GM12878 (cell line): ENCODE data around the gene EFNA3. TPM values are rescaled to one million over a fixed set of nuclear protein-coding genes. Genes with fewer than 3 reads are reported as not detected.

Experiments
- ATAC-seq: fragments of 200-7000 bp; cut with Tn5 transposase; 3 replicates; pipeline ENCODE4 v1.9.1; 2020; ENCODE audit warnings: mild to moderate bottlenecking, moderate library complexity
- BruUV-seq: library from RNA; stranded (reverse); fragments of 400-500 nt; replicated peaks from 2 replicates; lab custom pipeline; 2021; lab: Mats Ljungman, UMichigan
- CTCF ChIA-PET: fragments of 300-600 bp; sonication (Branson Sonifier 250); formaldehyde crosslinking; extraction: SDS; loops from one replicate; lab custom pipeline; 2021; ENCODE audit warnings: inconsistent platforms; lab: Yijun Ruan, JAX
- POLR2A ChIA-PET: fragments of 350-600 bp; formaldehyde crosslinking; extraction: SDS; loops from one replicate; lab custom pipeline; 2021; ENCODE audit warnings: inconsistent platforms; lab: Charles Lee
- RAD21 ChIA-PET: fragments of 300-600 bp; sonication (Branson Sonifier 250); formaldehyde crosslinking; loops from one replicate; lab custom pipeline; 2023; ENCODE audit warnings: antibody characterized with exemption; ENCODE audit not compliant: unreplicated experiment; lab: Charles Lee
- SMC1A ChIA-PET: fragments of 300-600 bp; sonication (Branson Sonifier 250); formaldehyde crosslinking; loops from one replicate; lab custom pipeline; 2023; ENCODE audit not compliant: unreplicated experiment, uncharacterized antibody; lab: Charles Lee
- DNase-seq: peaks from one replicate; pipeline ENCODE4 v3.0.0-alpha.2; 2011; ENCODE audit warnings: low read depth, low spot score
- FAIRE-seq: peaks from 3 replicates; lab custom pipeline; 2011; peaks lifted over from hg19 to GRCh38; lab: Jason Lieb, UNC
- H2AFZ ChIP-seq: 2 replicates; pipeline ENCODE4 v1.6.0; 2011; ENCODE audit warnings: low read depth, low read length, control low read depth; ENCODE audit not compliant: control insufficient read depth
- H3K27ac ChIP-seq: 2 replicates; pipeline ENCODE4 v1.5.1; 2011; ENCODE audit warnings: control low read depth; ENCODE audit not compliant: control insufficient read depth, insufficient read depth
- H3K27me3 ChIP-seq, 2 experiments: replicated peaks in 1 of 2; 2 replicates each; pipeline versions ENCODE4 v1.6.0 to v1.6.1; 2011; ENCODE audit warnings: low read length in 1 of 2; ENCODE audit not compliant: control insufficient read depth in 2 of 2, insufficient read depth in 2 of 2
- H3K36me3 ChIP-seq, 2 experiments: 2 replicates each; pipeline ENCODE4 v1.5.1; 2011; ENCODE audit warnings: low read length in 1 of 2; ENCODE audit not compliant: control insufficient read depth in 2 of 2, insufficient read depth in 2 of 2
- H3K4me1 ChIP-seq: 2 replicates; pipeline ENCODE4 v1.6.1; 2011; ENCODE audit warnings: mild to moderate bottlenecking, low read length, moderate library complexity, mixed read lengths; ENCODE audit not compliant: control insufficient read depth, insufficient read depth
- H3K4me2 ChIP-seq: 2 replicates; pipeline ENCODE4 v1.6.0; 2011; ENCODE audit warnings: control low read depth; ENCODE audit not compliant: control insufficient read depth, insufficient read depth
- H3K4me3 ChIP-seq: fragments of 200-600 bp; sonication (generic); 2 replicates; pipeline ENCODE4 v1.5.1; 2016
- H3K79me2 ChIP-seq: 2 replicates; pipeline ENCODE4 v1.6.0; 2011; ENCODE audit warnings: low read length; ENCODE audit not compliant: control insufficient read depth, insufficient read depth
- H3K9ac ChIP-seq: 2 replicates; pipeline ENCODE4 v1.8.0; 2011; ENCODE audit warnings: low read length, control low read depth, mixed read lengths; ENCODE audit not compliant: control insufficient read depth, insufficient read depth
- H3K9me3 ChIP-seq: replicated peaks from 3 replicates; pipeline ENCODE4 v1.5.1; 2011; ENCODE audit warnings: mild to moderate bottlenecking, low read length; ENCODE audit not compliant: control insufficient read depth, insufficient read depth
- H4K20me1 ChIP-seq: 2 replicates; pipeline ENCODE4 v1.6.0; 2011; ENCODE audit not compliant: control insufficient read depth, insufficient read depth
- CHD4 ChIP-seq: fragments of 200-600 bp; sonication (generic); IDR thresholded peaks from 2 replicates; pipeline ENCODE4 v1.6.1; 2016; ENCODE audit warnings: mild to moderate bottlenecking
- IKZF1 ChIP-seq: fragments of 450-650 bp; conservative IDR thresholded peaks from 2 replicates; pipeline ENCODE4 v1.6.1; 2017; ENCODE audit warnings: antibody characterized with exemption, mild to moderate bottlenecking
- MEF2A ChIP-seq: IDR thresholded peaks from 2 replicates; pipeline ENCODE4 v1.6.1; 2011; ENCODE audit warnings: low read depth, mild to moderate bottlenecking, low read length, moderate library complexity; ENCODE audit not compliant: insufficient read depth
- SPI1 ChIP-seq: IDR thresholded peaks from 2 replicates; pipeline ENCODE4 v1.6.1; 2011; ENCODE audit warnings: low read depth, mild to moderate bottlenecking, low read length, moderate library complexity, borderline replicate concordance; ENCODE audit not compliant: insufficient read depth
- SREBF2 ChIP-seq: IDR thresholded peaks from 2 replicates; pipeline ENCODE4 v1.6.1; 2012; ENCODE audit warnings: mild to moderate bottlenecking, low read length
- STAT3 ChIP-seq: IDR thresholded peaks from 2 replicates; pipeline ENCODE4 v1.6.1; 2011; ENCODE audit warnings: low read depth, low read length, improper control_type of control experiment
- ZNF687 ChIP-seq: fragments of 450-650 bp; IDR thresholded peaks from 2 replicates; pipeline ENCODE4 v1.6.1; 2017; ENCODE audit warnings: mild to moderate bottlenecking, moderate library complexity
- WGBS: methylation state at CpG from one replicate; pipeline ENCODE4 v1.1.6; 2016; ENCODE audit warnings: low lambda C conversion rate; ENCODE audit not compliant: insufficient replicate concordance, insufficient coverage; ENCODE audit errors: missing lambda C conversion rate; 5-methylcytosine and 5-hydroxymethylcytosine counted together
- in situ Hi-C: fragments of 300-500 bp; cut with MboI; formaldehyde crosslinking; loops from 9 replicates; pipeline ENCODE4 v1.14.3; 2018; ENCODE audit warnings: mixed read lengths
- intact Hi-C: fragments of 100-400 bp; cut with micrococcal nuclease; formaldehyde crosslinking; loops from one replicate; pipeline ENCODE4 v1.14.2; 2022; ENCODE audit not compliant: unreplicated experiment
- polyA plus RNA-seq, 11 experiments: library from polyadenylated mRNA; depleted of rRNA in 4 of 11; unstranded in 6 of 11; stranded (reverse) in 5 of 11; fragments of >200 nt; fragmentation: Nextera tagmentation in 4 of 11; fragmentation: Illumina TruSeq in 1 of 11; extraction: Ambion mirVana in 4 of 11; extraction: Trizol in 1 of 11; gene quantifications; 1 replicate in 1 of 11; 2 replicates in 10 of 11; pipeline versions ENCODE4 v1.2.1 to v1.2.3, GENCODE V29; 2011 to 2016; ENCODE audit warnings: inconsistent platforms in 2 of 11, missing spikeins in 2 of 11, low read depth in 1 of 11
- total RNA-seq, 4 experiments: library from RNA; depleted of rRNA in 3 of 4; stranded (reverse); fragments of >200 nt in 3 of 4; fragmentation: Illumina TruSeq in 1 of 4; extraction: Trizol in 1 of 4; gene quantifications; 2 replicates each; pipeline versions ENCODE4 v1.2.1 to v1.2.3, GENCODE V29; 2013 to 2021
- TF ChIP-seq, protein P1 (sequence below), 3 experiments: IDR thresholded peaks in 2 of 3; conservative IDR thresholded peaks in 1 of 3; 2 replicates each; pipeline ENCODE4 v1.5.1; 2011; ENCODE audit warnings: low read depth in 3 of 3, low read length in 3 of 3, mild to moderate bottlenecking in 3 of 3, control low read depth in 2 of 3, moderate library complexity in 2 of 3, inconsistent platforms in 1 of 3, mixed read lengths in 1 of 3; ENCODE audit not compliant: control insufficient read depth in 2 of 3, insufficient read depth in 1 of 3; ENCODE audit errors: extremely low read depth in 1 of 3

Gene EFNA3
- total and polyA plus RNA-seq, 10 of the 15 experiments (the other 5 are each of a cell fraction or from before 2014, with no cell fraction given), result 0.08 to 5.4 (median 1.1) TPM

DNA sequence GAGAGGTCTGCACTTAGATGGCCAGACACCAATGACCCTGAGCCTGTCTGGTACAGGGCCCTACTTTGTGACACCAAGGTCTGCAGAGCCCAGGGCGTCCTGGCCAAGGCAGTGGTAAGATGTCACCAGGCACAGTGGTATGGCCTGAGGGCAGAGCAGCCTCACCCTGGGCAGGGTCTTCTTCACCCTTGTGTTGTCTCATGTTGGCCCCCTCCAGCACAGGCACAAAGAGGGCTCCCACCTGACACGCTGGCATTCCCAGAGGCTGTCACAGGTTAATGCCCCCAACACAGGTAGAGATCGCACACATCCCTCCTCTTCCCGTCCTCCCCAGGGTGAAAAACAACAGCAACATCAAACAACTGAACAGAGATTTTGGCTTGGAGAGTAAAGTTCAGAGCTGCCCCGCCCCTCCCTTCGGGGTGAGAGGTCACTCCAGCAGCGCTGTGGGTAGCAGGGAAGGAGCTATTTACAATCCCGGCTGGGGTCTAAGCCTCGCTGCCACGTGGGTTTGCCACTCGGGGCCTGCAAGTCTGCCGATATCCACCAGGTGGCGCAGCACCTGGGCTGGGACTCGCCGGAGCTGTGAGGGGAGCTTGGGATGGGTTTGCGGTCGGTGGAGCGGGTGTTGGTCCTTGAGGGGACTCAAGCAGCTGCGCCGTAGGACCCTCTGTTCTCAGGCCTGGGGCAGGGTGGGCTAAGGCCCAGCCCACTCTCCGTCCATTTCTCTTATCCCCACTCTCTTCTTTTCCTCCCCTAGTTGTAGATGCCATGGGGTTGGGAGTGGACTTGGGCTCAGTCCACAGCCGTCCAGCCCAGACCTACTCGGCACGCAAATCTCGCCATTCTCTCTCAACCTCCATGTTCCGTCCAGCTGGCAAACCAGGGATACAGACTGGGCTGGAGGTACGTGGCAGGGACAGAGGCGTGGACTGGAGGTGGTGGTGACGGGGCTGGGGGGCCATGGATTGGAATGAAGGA, 12.7 kb downstream of the EFNA3 start (continued):
- TF ChIP-seq, protein P1, sequence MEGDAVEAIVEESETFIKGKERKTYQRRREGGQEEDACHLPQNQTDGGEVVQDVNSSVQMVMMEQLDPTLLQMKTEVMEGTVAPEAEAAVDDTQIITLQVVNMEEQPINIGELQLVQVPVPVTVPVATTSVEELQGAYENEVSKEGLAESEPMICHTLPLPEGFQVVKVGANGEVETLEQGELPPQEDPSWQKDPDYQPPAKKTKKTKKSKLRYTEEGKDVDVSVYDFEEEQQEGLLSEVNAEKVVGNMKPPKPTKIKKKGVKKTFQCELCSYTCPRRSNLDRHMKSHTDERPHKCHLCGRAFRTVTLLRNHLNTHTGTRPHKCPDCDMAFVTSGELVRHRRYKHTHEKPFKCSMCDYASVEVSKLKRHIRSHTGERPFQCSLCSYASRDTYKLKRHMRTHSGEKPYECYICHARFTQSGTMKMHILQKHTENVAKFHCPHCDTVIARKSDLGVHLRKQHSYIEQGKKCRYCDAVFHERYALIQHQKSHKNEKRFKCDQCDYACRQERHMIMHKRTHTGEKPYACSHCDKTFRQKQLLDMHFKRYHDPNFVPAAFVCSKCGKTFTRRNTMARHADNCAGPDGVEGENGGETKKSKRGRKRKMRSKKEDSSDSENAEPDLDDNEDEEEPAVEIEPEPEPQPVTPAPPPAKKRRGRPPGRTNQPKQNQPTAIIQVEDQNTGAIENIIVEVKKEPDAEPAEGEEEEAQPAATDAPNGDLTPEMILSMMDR (IDR thresholded peaks at IDR 0.05 in 2 of 3, conservative IDR thresholded peaks at IDR 0.05 in 1 of 3; ENCODE audit: control insufficient read depth in 2 of 3, extremely low read depth in 1 of 3, insufficient read depth in 1 of 3, low read depth in 3 of 3, low read length in 3 of 3), result peak; percentile 85 to 98 (median 97)

- H3K27me3 ChIP-seq, result peaks cover 0 to 2% of the 10 kb centered on the region in 2 experiments; a peak in 1 of 4 replicates
- no peak overlapping the region for H2AFZ ChIP-seq
- DNase-seq, result no peak
- FAIRE-seq, result no peak
- ChIA-PET CTCF (interaction anchor here (0.6 to 6.8 kb wide), 32 partner anchors 8 to 406 kb away, joined by 3 to 284 read pairs (median 5); partner anchors contain the start of genes KRTCAP2 and TRIM46), RAD21 (interaction anchor here (1.1 to 5.1 kb wide), 6 partner anchors 29 to 101 kb away, joined by 3 to 71 read pairs (median 7); partner anchors contain the start of genes EFNA4, KRTCAP2 and SLC50A1), SMC1A (interaction anchor here (0.9 to 2.7 kb wide), 13 partner anchors 15 to 187 kb away, joined by 3 to 36 read pairs (median 4); partner anchors contain the start of gene KRTCAP2)
- H3K79me2 ChIP-seq, result no peaks in the 10 kb centered on the region
- no peaks in the 10 kb centered on the region for H3K36me3 ChIP-seq
- BruUV-seq, result no TSS peak
- no peak overlapping the region for H3K4me2 ChIP-seq
- no peaks in the 10 kb centered on the region for H3K9me3 ChIP-seq
- no peak overlapping the region for H3K27ac ChIP-seq
- no peak for ATAC-seq
- H3K4me1 ChIP-seq, result peaks cover 3% of the 10 kb centered on the region; the same call in 1 of the 2 replicates
- H4K20me1 ChIP-seq, result no peaks in the 10 kb centered on the region
- intact Hi-C loops (no loop called here), in situ Hi-C loops (loop anchor here (5.0 kb wide), 1 partner anchor 75 kb away; no protein-coding TSS in a partner anchor)
- WGBS, result 39% methylated on average over 6 of the region's 6 CpGs
- no peak overlapping the region for H3K9ac ChIP-seq
- TF ChIP-seq SREBF2, result no peak
- TF ChIP-seq STAT3, result no peak
- no peak for TF ChIP-seq CHD4
- no peak for TF ChIP-seq MEF2A
- TF ChIP-seq ZNF687, result no peak
- TF ChIP-seq IKZF1, result no peak
- no peak for TF ChIP-seq SPI1
- TF ChIP-seq, all 136 proteins: peak for 0
- POLR2A ChIA-PET, result interaction anchor here (0.7 to 1.5 kb wide), 4 partner anchors 34 to 151 kb away, joined by 3 to 5 read pairs (median 4); partner anchors contain the start of gene KRTCAP2
- no peak overlapping the region for H3K4me3 ChIP-seq
These were observed 13.5 kb downstream of the EFNA3 start for GRCh38 chr1:155092131-155092530.
